ENCODE results near the gene ABCA12. TPM values are rescaled to one million over a fixed set of nuclear protein-coding genes. Genes with fewer than 3 reads are reported as not detected.

ABCA12 gene
- total RNA-seq, 1 experiment from 2014 or later = 1.3 TPM

GRCh38 chr2:214889301-214889700 lies 249.1 kb downstream of the ABCA12 start:
- no peak for ATAC-seq
- Histone ChIP-seq H2AFZ (ENCODE audit: low read depth, low read length, poor library complexity, severe bottlenecking) (no peak overlapping the region), H3K27me3 (ENCODE audit: insufficient read depth, low read length) (no peaks in the 10 kb centered on the region), H3K9me2 (ENCODE audit: insufficient read depth) (no peaks in the 10 kb centered on the region), H3K79me2 (ENCODE audit: insufficient read depth, low read length) (no peaks in the 10 kb centered on the region), H3K4me2 (ENCODE audit: low read length) (no peak overlapping the region), H3K9me3 (ENCODE audit: control insufficient read depth in 1 of 2, insufficient read depth in 1 of 2, low read depth in 1 of 2, low read length in 2 of 2) (no peaks in the 10 kb centered on the region), H3K4me3 (replicated peaks in 1 of 2; ENCODE audit: low read depth in 1 of 2, low read length in 2 of 2) (no peak overlapping the region), H3K36me3 (ENCODE audit: control insufficient read depth in 1 of 2, insufficient read depth in 2 of 2, low read length in 2 of 2) (no peaks in the 10 kb centered on the region), H3K9ac (ENCODE audit: low read length) (no peak overlapping the region), H4K20me1 (ENCODE audit: insufficient read depth) (no peaks in the 10 kb centered on the region), H3K27ac (ENCODE audit: low read depth, low read length) (no peak overlapping the region), H3K4me1 (ENCODE audit: control insufficient read depth in 1 of 2, insufficient read depth in 2 of 2, low read length in 2 of 2) (no peaks in the 10 kb centered on the region)
- BruUV-seq (replicated peaks) = no TSS peak
- CTCF ChIA-PET = no interaction called here
- no peak for DNase-seq (ENCODE audit: low read depth, low spot score)
- TF ChIP-seq CBX3 (IDR thresholded peaks at IDR 0.05; ENCODE audit: low read depth) (no peak), ZFX (IDR thresholded peaks at IDR 0.05) (no peak), POLR2A (IDR thresholded peaks at IDR 0.05; ENCODE audit: borderline replicate concordance, extremely low read depth, insufficient read depth, insufficient read length) (no peak), RAD21 (IDR thresholded peaks at IDR 0.05; ENCODE audit: low read depth) (no peak), SIN3A (IDR thresholded peaks at IDR 0.05; ENCODE audit: low read depth) (no peak), SP1 (IDR thresholded peaks at IDR 0.05; ENCODE audit: low read depth) (no peak), POLR2AphosphoS5 (IDR thresholded peaks at IDR 0.05; ENCODE audit: low read depth, low read length) (no peak), FOSL1 (IDR thresholded peaks at IDR 0.05; ENCODE audit: low read depth) (no peak), ELF1 (IDR thresholded peaks at IDR 0.05; ENCODE audit: borderline replicate concordance, low read depth) (no peak), EGR1 (IDR thresholded peaks at IDR 0.05; ENCODE audit: low read depth) (no peak), YY1 (IDR thresholded peaks at IDR 0.05; ENCODE audit: extremely low read depth, insufficient replicate concordance, low read depth, low read length) (no peak), TCF7L2 (IDR thresholded peaks at IDR 0.05; ENCODE audit: borderline replicate concordance, extremely low read depth, insufficient read depth, insufficient read length) (no peak), CTCF (IDR thresholded peaks at IDR 0.05 in 2 of 3, conservative IDR thresholded peaks at IDR 0.05 in 1 of 3; ENCODE audit: borderline replicate concordance in 1 of 3, insufficient read depth in 1 of 3, low read depth in 2 of 3, low read length in 2 of 3) (no peak), EZH2 (IDR thresholded peaks at IDR 0.05) (no peak), ZNF274 (IDR thresholded peaks at IDR 0.05; ENCODE audit: low read depth, low read length) (no peak), SRF (IDR thresholded peaks at IDR 0.05; ENCODE audit: low read depth) (no peak)
- RAD21 ChIA-PET (ENCODE audit: low non-redundant PET in 1 of 2, low total read pairs in 2 of 2, uncharacterized antibody in 2 of 2, unreplicated experiment in 2 of 2) = no interaction called here
- POLR2A ChIA-PET = no interaction called here
- intact Hi-C loops (cut with micrococcal nuclease) = no loop called here

Data from HCT116 (cell line).